ENCODE measurements around the gene SPATA1.

- TF ChIP-seq REST (IDR thresholded peaks at IDR 0.05; ENCODE audit: low read depth, low read length) (no peak), RAD21 (IDR thresholded peaks at IDR 0.05; ENCODE audit: low read length) (no peak), TCF12 (IDR thresholded peaks at IDR 0.05) (no peak)
Measured at GRCh38 chr1:84497631-84498275, 8.4 kb upstream of the SPATA1 start.
